Ascending aorta (tissue), 2 donors: ENCODE data around the gene ATRNL1. TPM values are rescaled to one million over a fixed set of nuclear protein-coding genes. Genes with fewer than 3 reads are reported as not detected.
A peak's percentile ranks its signal among the peaks of the same experiment; 100 is the strongest.

Experiments used
- DNase-seq, 2 donors: peaks; one replicate each; pipeline ENCODE4 v3.0.0-alpha.2; 2019; ENCODE audit warnings: low spot score in 2 of 2
- H3K27ac ChIP-seq, 2 donors: fragments of 200-600 bp; sonication (generic); one replicate each; pipeline ENCODE4 v1.5.1; 2016 to 2017; ENCODE audit warnings: mild to moderate bottlenecking in 1 of 2
- H3K27me3 ChIP-seq: fragments of 200-600 bp; sonication (generic); one replicate; pipeline ENCODE4 v1.5.1; 2017
- H3K36me3 ChIP-seq, 2 donors: fragments of 200-600 bp; sonication (generic); one replicate each; pipeline ENCODE4 v1.5.1; 2016
- H3K4me1 ChIP-seq, 2 donors: fragments of 200-600 bp; sonication (generic); one replicate each; pipeline ENCODE4 v1.5.1; 2016 to 2017; ENCODE audit warnings: mild to moderate bottlenecking in 1 of 2
- H3K4me3 ChIP-seq, 2 donors: fragments of 200-600 bp; sonication (generic); one replicate each; pipeline ENCODE4 v1.5.1; 2016 to 2017; ENCODE audit warnings: mild to moderate bottlenecking in 1 of 2
- H3K9me3 ChIP-seq, 2 donors: fragments of 200-600 bp; sonication (generic); one replicate each; pipeline ENCODE4 v1.5.1; 2016
- CTCF ChIP-seq, 3 experiments: fragments of 200-600 bp in 2 of 3; fragments of 450-650 bp in 1 of 3; sonication (generic) in 2 of 3; IDR thresholded peaks; one replicate each; pipeline ENCODE4 v1.5.1; 2016 to 2019; ENCODE audit warnings: antibody characterized with exemption in 3 of 3, mild to moderate bottlenecking in 1 of 3, moderate library complexity in 1 of 3
- intact Hi-C: fragments of 100-400 bp; cut with DNase I; formaldehyde crosslinking; loops from one replicate; pipeline ENCODE4 v1.15.1; 2023
- total RNA-seq: library from RNA; depleted of rRNA; stranded (reverse); fragments of >200 nt; gene quantifications from one replicate; pipeline ENCODE4 v1.1.0, GENCODE V29; 2016

Gene ATRNL1
- total RNA-seq, 1 donor from 2014 or later: 15.4 TPM

DNA sequence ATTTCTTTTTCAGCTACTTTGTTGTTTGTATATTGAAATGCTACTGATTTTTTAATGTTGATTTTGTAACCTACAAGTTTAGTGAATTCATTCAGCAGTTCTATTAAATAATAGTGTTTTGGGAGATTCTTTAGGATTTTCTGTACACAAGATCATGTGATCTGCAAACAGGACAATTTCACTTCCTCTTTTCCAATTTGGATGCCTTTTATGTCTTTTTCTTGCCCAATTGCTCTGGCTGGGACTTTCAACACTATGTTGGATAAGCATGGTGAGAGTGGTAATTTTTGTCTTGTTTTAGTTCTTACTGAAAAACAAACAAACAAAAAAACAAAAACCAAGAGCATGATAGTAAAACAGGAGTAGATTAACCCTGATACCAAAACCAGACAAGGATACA, 316.2 kb downstream of the ATRNL1 start:
- Histone ChIP-seq H3K27ac (no peak overlapping the region), H3K9me3 (peaks cover 0 to 7% of the 10 kb centered on the region in 2 donors), H3K4me1 (no peaks in the 10 kb centered on the region), H3K4me3 (no peak overlapping the region), H3K36me3 (no peaks in the 10 kb centered on the region), H3K27me3 (no peaks in the 10 kb centered on the region)
- no peak for DNase-seq
- TF ChIP-seq CTCF (IDR thresholded peaks at IDR 0.05): no peak
- intact Hi-C loops: no loop called here

DNA sequence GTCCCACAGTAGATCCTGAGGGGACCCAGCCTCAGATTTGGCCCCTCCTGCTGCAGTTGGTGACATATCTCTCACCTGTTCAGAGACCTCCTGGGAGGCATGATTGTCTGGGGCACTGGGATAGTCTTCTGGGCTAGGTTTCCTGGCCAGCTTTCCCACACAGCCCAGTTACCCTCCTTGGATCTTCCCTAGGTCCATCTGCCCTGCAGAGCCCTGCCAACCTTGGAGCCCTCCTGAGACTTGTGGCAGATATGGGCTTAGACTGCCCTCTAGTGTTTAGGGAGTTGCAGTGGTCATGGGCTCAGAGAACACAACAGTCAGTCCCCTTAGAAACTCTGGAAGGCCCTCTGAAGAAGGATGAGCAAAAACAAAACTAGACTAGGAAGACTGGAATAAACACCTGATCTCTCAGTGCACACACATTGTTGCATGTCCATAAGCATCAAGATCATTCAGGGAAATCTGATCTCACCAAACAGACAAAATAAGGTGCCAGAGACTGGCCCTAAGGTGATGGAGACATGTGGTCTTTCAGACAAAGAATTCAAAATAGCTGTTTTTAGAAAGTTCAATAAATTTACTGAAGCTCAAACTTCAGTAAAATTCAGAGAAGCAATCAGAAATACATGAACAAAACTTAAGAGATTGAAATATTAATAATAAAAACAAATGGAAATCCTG, 324.6 kb downstream of the ATRNL1 start:
- no peaks in the 10 kb centered on the region for H3K27me3 ChIP-seq
- no peak overlapping the region for H3K4me3 ChIP-seq
- DNase-seq: no peak
- peaks cover 0 to 8% of the 10 kb centered on the region in 2 donors for H3K9me3 ChIP-seq
- no peaks in the 10 kb centered on the region for H3K4me1 ChIP-seq
- H3K27ac ChIP-seq: no peak overlapping the region
- H3K36me3 ChIP-seq: no peaks in the 10 kb centered on the region
- intact Hi-C loops: no loop called here
- no peak for TF ChIP-seq CTCF (IDR thresholded peaks at IDR 0.05)

- intact Hi-C loops: no loop called here
- Histone ChIP-seq H3K36me3 (no peaks in the 10 kb centered on the region), H3K9me3 (peaks cover 0 to 8% of the 10 kb centered on the region in 2 donors), H3K27me3 (no peaks in the 10 kb centered on the region), H3K27ac (no peak overlapping the region), H3K4me3 (no peak overlapping the region), H3K4me1 (no peaks in the 10 kb centered on the region)
- TF ChIP-seq CTCF (IDR thresholded peaks at IDR 0.05): no peak
- no peak for DNase-seq
Measured at GRCh38 chr10:115422624-115423023, 329.5 kb downstream of the ATRNL1 start.

- no peaks in the 10 kb centered on the region for H3K36me3 ChIP-seq
- no peak for DNase-seq
- no peaks in the 10 kb centered on the region for H3K27me3 ChIP-seq
- no peak overlapping the region for H3K27ac ChIP-seq
- no peak for TF ChIP-seq CTCF (IDR thresholded peaks at IDR 0.05)
- no peaks in the 10 kb centered on the region for H3K4me1 ChIP-seq
- no peak overlapping the region for H3K4me3 ChIP-seq
- intact Hi-C loops: no loop called here
- H3K9me3 ChIP-seq: no peaks in the 10 kb centered on the region
Measured at GRCh38 chr10:115427611-115428010, 334.4 kb downstream of the ATRNL1 start.

DNA sequence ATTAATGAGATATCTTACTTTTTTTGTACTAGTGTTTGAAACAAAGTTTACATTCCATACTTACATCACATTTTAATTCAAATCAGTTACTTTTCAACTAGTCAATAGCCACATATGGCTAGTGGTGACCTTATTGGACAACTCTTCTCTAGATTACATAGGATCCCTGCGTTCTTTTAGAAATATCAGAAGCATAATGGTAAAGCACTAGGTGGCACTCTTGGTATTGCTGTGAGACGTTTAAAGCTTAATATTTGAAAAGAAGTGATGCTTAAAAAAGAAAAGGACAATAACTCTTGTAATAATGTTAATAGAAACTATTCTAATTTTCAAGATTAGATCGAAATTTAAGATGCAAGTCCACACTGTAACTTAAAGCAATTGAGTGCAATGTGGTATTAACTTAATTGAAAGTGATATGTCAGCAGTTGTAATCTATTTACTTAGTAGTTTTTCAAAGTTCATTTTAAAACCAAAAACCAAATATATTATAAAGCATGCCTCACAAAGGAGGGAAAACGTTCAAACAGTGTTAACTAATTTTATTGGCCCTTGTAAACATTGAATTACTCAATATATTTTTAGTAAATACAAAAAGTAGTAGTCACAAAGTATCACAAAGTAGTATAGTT, 339.1 kb downstream of the ATRNL1 start:
- Histone ChIP-seq H3K4me1 (no peaks in the 10 kb centered on the region), H3K27ac (no peak overlapping the region), H3K9me3 (no peaks in the 10 kb centered on the region), H3K27me3 (no peaks in the 10 kb centered on the region), H3K4me3 (no peak overlapping the region), H3K36me3 (no peaks in the 10 kb centered on the region)
- no peak for DNase-seq
- intact Hi-C loops: no loop called here
- TF ChIP-seq CTCF (IDR thresholded peaks at IDR 0.05): peak in 2 of 3 experiments; percentile 10 to 14
